HG03103 (cell line): ENCODE results near the gene PTGR3.
A peak's percentile ranks its signal among the peaks of the same experiment; 100 is the strongest.

Source experiments
- ATAC-seq: cut with Tn5 transposase; IDR thresholded peaks from one replicate; pipeline ENCODE4 v1.9.1; 2021; ENCODE audit warnings: low read depth; ENCODE audit not compliant: unreplicated experiment

The PTGR3 gene

GRCh38 chr18:75209129-75209950 is at the start of gene PTGR3:
PTGR3 (minus strand) TSS chr18:75209139; CDS start chr18:75209058, 81 bp downstream.
- ATAC-seq = peak; percentile 35

- no peak for ATAC-seq
These were observed 48.7 kb upstream of the PTGR3 start for GRCh38 chr18:75257605-75258004.

- ATAC-seq = no peak
These were observed 47.4 kb upstream of the PTGR3 start for GRCh38 chr18:75256376-75256775.

- no peak for ATAC-seq
These were observed 46.2 kb upstream of the PTGR3 start for GRCh38 chr18:75255094-75255493.

- ATAC-seq = no peak
These were observed 44.8 kb upstream of the PTGR3 start for GRCh38 chr18:75253784-75254183.

- no peak for ATAC-seq
These were observed 44.1 kb upstream of the PTGR3 start for GRCh38 chr18:75253043-75253442.

- no peak for ATAC-seq
These were observed 43.2 kb upstream of the PTGR3 start for GRCh38 chr18:75252136-75252535.

- no peak for ATAC-seq
These were observed 42.5 kb upstream of the PTGR3 start for GRCh38 chr18:75251466-75251865.

- ATAC-seq = no peak
These were observed 41.5 kb upstream of the PTGR3 start for GRCh38 chr18:75250471-75250821.

- ATAC-seq = no peak
These were observed 40.9 kb upstream of the PTGR3 start for GRCh38 chr18:75249672-75250470.

GRCh38 chr18:75249175-75249518 is 40.2 kb upstream of the PTGR3 start:
- ATAC-seq = no peak

- no peak for ATAC-seq
These were observed 39.7 kb upstream of the PTGR3 start for GRCh38 chr18:75248426-75249174.

- peak; percentile 55 for ATAC-seq
These were observed 38.9 kb upstream of the PTGR3 start for GRCh38 chr18:75247611-75248421.

- no peak for ATAC-seq
These were observed 38.0 kb upstream of the PTGR3 start for GRCh38 chr18:75246721-75247610.

- ATAC-seq = no peak
These were observed 35.7 kb upstream of the PTGR3 start for GRCh38 chr18:75244351-75245313.

GRCh38 chr18:75241705-75242104 is 32.8 kb upstream of the PTGR3 start:
- ATAC-seq = no peak

GRCh38 chr18:75240433-75240832 is 31.5 kb upstream of the PTGR3 start:
- ATAC-seq = no peak

- ATAC-seq = no peak
These were observed 29.8 kb upstream of the PTGR3 start for GRCh38 chr18:75238786-75239185.
